B cell (primary cell): ENCODE results near the gene VHLL. TPM values are rescaled to one million over a fixed set of nuclear protein-coding genes. Genes with fewer than 3 reads are reported as not detected.

Experiments
- ATAC-seq: fragments of 200-7000 bp; cut with Tn5 transposase; one replicate; pipeline ENCODE4 v1.10.0; 2021; ENCODE audit warnings: low read depth, mild to moderate bottlenecking, moderate number of reproducible peaks, moderate library complexity
- CTCF ChIA-PET: fragments of 350-600 bp; sonication (Branson Sonifier 250); formaldehyde crosslinking; loops from one replicate; lab custom pipeline; 2021; ENCODE audit warnings: antibody characterized with exemption, inconsistent platforms; lab: Charles Lee
- POLR2A ChIA-PET: fragments of 350-600 bp; sonication (Branson Sonifier 250); formaldehyde crosslinking; loops from one replicate; lab custom pipeline; 2021; ENCODE audit warnings: antibody characterized with exemption; lab: Charles Lee
- DNase-seq: peaks from one replicate; pipeline ENCODE4 v3.0.0; 2013
- H2AFZ ChIP-seq: 2 replicates; pipeline ENCODE4 v1.6.1; 2012; ENCODE audit warnings: mild to moderate bottlenecking, low read depth, low read length; ENCODE audit not compliant: insufficient read depth, poor library complexity, severe bottlenecking
- H3K27ac ChIP-seq, 2 donors: 1 replicate in 1 of 2; 2 replicates in 1 of 2; pipeline ENCODE4 v1.5.1; 2012 to 2013; ENCODE audit warnings: low read length in 2 of 2, mild to moderate bottlenecking in 2 of 2, moderate library complexity in 1 of 2
- H3K27me3 ChIP-seq, 4 experiments: fragments of 200-600 bp in 1 of 4; sonication (generic) in 1 of 4; replicated peaks in 1 of 4; 1 replicate in 2 of 4; 2 replicates in 2 of 4; pipeline versions ENCODE4 v1.6.1 to v1.7.0; 2013 to 2016; ENCODE audit warnings: low read length in 3 of 4, mild to moderate bottlenecking in 2 of 4, mixed read lengths in 1 of 4, moderate library complexity in 1 of 4; ENCODE audit not compliant: insufficient read depth in 4 of 4, control insufficient read depth in 3 of 4; ENCODE audit errors: control extremely low read depth in 1 of 4
- H3K36me3 ChIP-seq, 2 experiments: replicated peaks in 1 of 2; 1 replicate in 1 of 2; 2 replicates in 1 of 2; pipeline versions ENCODE4 v1.6.1 to v1.7.1; 2013; ENCODE audit warnings: low read length in 1 of 2; ENCODE audit not compliant: insufficient read depth in 2 of 2, control insufficient read depth in 1 of 2; ENCODE audit errors: control extremely low read depth in 1 of 2, extremely low read depth in 1 of 2
- H3K4me1 ChIP-seq, 2 donors: fragments of 200-600 bp in 1 of 2; sonication (generic) in 1 of 2; 1 replicate in 1 of 2; 2 replicates in 1 of 2; pipeline versions ENCODE4 v1.5.1 to v1.6.1; 2013 to 2017; ENCODE audit warnings: low read length in 2 of 2; ENCODE audit not compliant: control insufficient read depth in 2 of 2, insufficient read depth in 2 of 2
- H3K4me2 ChIP-seq: replicated peaks from 2 replicates; pipeline ENCODE3; 2012; ENCODE audit warnings: mild to moderate bottlenecking, low read depth, low read length; ENCODE audit not compliant: poor library complexity, severe bottlenecking
- H3K4me3 ChIP-seq, 5 experiments: fragments of 200-600 bp in 1 of 5; sonication (generic) in 1 of 5; 1 replicate in 3 of 5; 2 replicates in 2 of 5; pipeline versions ENCODE4 v1.5.1 to v1.7.0; 2011 to 2016; ENCODE audit warnings: low read length in 4 of 5, mild to moderate bottlenecking in 4 of 5, low read depth in 2 of 5, control low read depth in 1 of 5, moderate library complexity in 1 of 5; ENCODE audit not compliant: insufficient read depth in 1 of 5; ENCODE audit errors: control extremely low read depth in 1 of 5, extremely low read depth in 1 of 5
- H3K79me2 ChIP-seq: fragments of 200-600 bp; sonication (generic); one replicate; pipeline ENCODE4 v1.6.0; 2016; ENCODE audit warnings: low read length; ENCODE audit not compliant: control insufficient read depth, insufficient read depth
- H3K9ac ChIP-seq: fragments of 200-600 bp; sonication (generic); 2 replicates; pipeline ENCODE4 v1.6.1; 2017; ENCODE audit warnings: mild to moderate bottlenecking, low read length, moderate library complexity
- H3K9me3 ChIP-seq, 3 donors: one replicate each; pipeline versions ENCODE4 v1.6.1 to v1.7.1; 2013; ENCODE audit warnings: low read length in 2 of 3; ENCODE audit not compliant: control insufficient read depth in 2 of 3, insufficient read depth in 1 of 3; ENCODE audit errors: control extremely low read depth in 1 of 3
- H4K20me1 ChIP-seq: 2 replicates; pipeline ENCODE4 v1.6.0; 2012; ENCODE audit warnings: mild to moderate bottlenecking, low read length; ENCODE audit not compliant: insufficient read depth, control insufficient read depth, poor library complexity, severe bottlenecking
- H3K27ac Mint-ChIP-seq: one replicate; pipeline ENCODE4 v1.8.0; 2021; ENCODE audit warnings: mixed read lengths
- H3K27me3 Mint-ChIP-seq: one replicate; pipeline ENCODE4 v1.8.0; 2021; ENCODE audit warnings: mixed read lengths
- H3K4me1 Mint-ChIP-seq: one replicate; pipeline ENCODE4 v1.8.0; 2021; ENCODE audit warnings: mixed read lengths
- H3K4me3 Mint-ChIP-seq: one replicate; pipeline ENCODE4 v1.8.0; 2021; ENCODE audit warnings: mixed read lengths
- H3K9me3 Mint-ChIP-seq: one replicate; pipeline ENCODE4 v1.8.0; 2022; ENCODE audit warnings: mixed read lengths; ENCODE audit not compliant: insufficient read depth
- EZH2 ChIP-seq: IDR thresholded peaks from 2 replicates; pipeline ENCODE4 v1.6.1; 2012; ENCODE audit warnings: borderline replicate concordance, low read depth, mild to moderate bottlenecking, moderate library complexity, low read length; ENCODE audit not compliant: insufficient read depth, poor library complexity, severe bottlenecking
- WGBS: methylation state at CpG from one replicate; pipeline ENCODE4 v1.1.5; 2013; ENCODE audit warnings: missing lambda C conversion rate; ENCODE audit not compliant: insufficient coverage; 5-methylcytosine and 5-hydroxymethylcytosine counted together
- intact Hi-C: fragments of 100-400 bp; cut with micrococcal nuclease; formaldehyde crosslinking; loops from one replicate; pipeline ENCODE4 v1.10.0; 2022
- polyA plus RNA-seq: library from polyadenylated mRNA; depleted of rRNA; stranded (reverse); fragments of >200 nt; gene quantifications from 2 replicates; pipeline ENCODE4 v1.2.3, GENCODE V29; 2012
- total RNA-seq, 2 donors: library from RNA; stranded (reverse); fragments of 120-200 nt in 1 of 2; gene quantifications; 1 replicate in 1 of 2; 2 replicates in 1 of 2; pipeline versions ENCODE4 v1.2.3 to v1.2.4, GENCODE V29; 2013 to 2022
- TF ChIP-seq, protein P1 (sequence below): fragments of 200-600 bp; IDR thresholded peaks from one replicate; pipeline ENCODE4 v1.8.0; 2022; ENCODE audit warnings: antibody characterized with exemption, mild to moderate bottlenecking

The VHLL gene
- total and polyA plus RNA-seq, 2 donors (not counting 1 experiment from before 2014, with no cell fraction given): 0.36 TPM; not detected in 1

DNA sequence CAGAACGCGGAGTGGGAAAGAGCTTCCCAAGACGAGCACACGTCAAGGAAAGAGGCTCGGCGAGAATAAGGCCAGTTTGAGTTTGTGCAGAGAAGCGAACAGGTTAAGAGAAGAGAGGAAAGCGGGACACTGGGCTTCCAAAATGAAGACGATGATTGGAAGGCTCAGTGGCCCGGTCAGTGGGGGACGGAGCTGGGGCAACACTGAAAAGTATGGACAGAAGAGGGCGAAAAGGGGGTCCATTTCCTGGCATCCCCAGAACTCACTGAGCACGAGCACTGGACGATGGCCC is 38.7 kb upstream of the VHLL start:
- ATAC-seq: no peak

More for the DNA sequence above, 38.7 kb upstream of the VHLL start:
- peaks cover 37% of the 10 kb centered on the region for H3K79me2 ChIP-seq
- Mint-ChIP-seq H3K4me3 (peak overlapping the region; percentile 97), H3K27me3 (no peaks in the 10 kb centered on the region), H3K4me1 (peaks cover 35% of the 10 kb centered on the region), H3K9me3 (no peaks in the 10 kb centered on the region), H3K27ac (peak overlapping the region; percentile 96)
- no peak for TF ChIP-seq EZH2
- TF ChIP-seq, protein P1, sequence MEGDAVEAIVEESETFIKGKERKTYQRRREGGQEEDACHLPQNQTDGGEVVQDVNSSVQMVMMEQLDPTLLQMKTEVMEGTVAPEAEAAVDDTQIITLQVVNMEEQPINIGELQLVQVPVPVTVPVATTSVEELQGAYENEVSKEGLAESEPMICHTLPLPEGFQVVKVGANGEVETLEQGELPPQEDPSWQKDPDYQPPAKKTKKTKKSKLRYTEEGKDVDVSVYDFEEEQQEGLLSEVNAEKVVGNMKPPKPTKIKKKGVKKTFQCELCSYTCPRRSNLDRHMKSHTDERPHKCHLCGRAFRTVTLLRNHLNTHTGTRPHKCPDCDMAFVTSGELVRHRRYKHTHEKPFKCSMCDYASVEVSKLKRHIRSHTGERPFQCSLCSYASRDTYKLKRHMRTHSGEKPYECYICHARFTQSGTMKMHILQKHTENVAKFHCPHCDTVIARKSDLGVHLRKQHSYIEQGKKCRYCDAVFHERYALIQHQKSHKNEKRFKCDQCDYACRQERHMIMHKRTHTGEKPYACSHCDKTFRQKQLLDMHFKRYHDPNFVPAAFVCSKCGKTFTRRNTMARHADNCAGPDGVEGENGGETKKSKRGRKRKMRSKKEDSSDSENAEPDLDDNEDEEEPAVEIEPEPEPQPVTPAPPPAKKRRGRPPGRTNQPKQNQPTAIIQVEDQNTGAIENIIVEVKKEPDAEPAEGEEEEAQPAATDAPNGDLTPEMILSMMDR: no peak
- H3K27me3 ChIP-seq: no peaks in the 10 kb centered on the region
- H3K4me2 ChIP-seq: peak overlapping the region; percentile 79
- peaks cover 0 to 28% of the 10 kb centered on the region in 2 experiments for H3K36me3 ChIP-seq
- DNase-seq: no peak
- no peaks in the 10 kb centered on the region for H3K9me3 ChIP-seq
- peaks cover 27% of the 10 kb centered on the region for H4K20me1 ChIP-seq
- POLR2A ChIA-PET: interaction anchor here (0.6 kb wide), 2 partner anchors 127 to 358 kb away, joined by 3 to 9 read pairs; no protein-coding TSS in a partner anchor
- H3K4me3 ChIP-seq: peak overlapping the region; percentile 82 to 98 (median 87)
- intact Hi-C loops: loop anchor here (1.0 to 5.0 kb wide), 7 partner anchors 56 to 414 kb away; partner anchors contain the start of genes HDGF, MEF2D, MEX3A and PMF1
- peak overlapping the region; percentile 81 for H3K9ac ChIP-seq
- peak overlapping the region; percentile 40 to 74 for H3K27ac ChIP-seq
- CTCF ChIA-PET: interaction anchor here (0.8 to 1.0 kb wide), 3 partner anchors 48 to 320 kb away, joined by 3 to 4 read pairs (median 4); no protein-coding TSS in a partner anchor
- 2% methylated on average over 14 of the region's 14 CpGs for WGBS
- H3K4me1 ChIP-seq: peaks cover 13 to 19% of the 10 kb centered on the region in 2 donors
- peak overlapping the region; percentile 77 for H2AFZ ChIP-seq
